ENCODE measurements around the gene TSPAN18.

The TSPAN18 gene

GRCh38 chr11:44747836-44748235, 21.1 kb downstream of the TSPAN18 start:
- H3K4me3 ChIP-seq (ENCODE audit: low read depth, low read length) = no peak overlapping the region
- TF ChIP-seq CTCF (IDR thresholded peaks at IDR 0.05; ENCODE audit: low read depth, low read length) = no peak
- DNase-seq (ENCODE audit: low read depth, low spot score) = no peak
- in situ Hi-C loops (cut with HindIII; ENCODE audit: low sequenced_read_pairs) = no loop called here

GRCh38 chr11:44748606-44749005, 21.8 kb downstream of the TSPAN18 start:
- no peak for TF ChIP-seq CTCF (IDR thresholded peaks at IDR 0.05; ENCODE audit: low read depth, low read length)
- in situ Hi-C loops (cut with HindIII; ENCODE audit: low sequenced_read_pairs) = no loop called here

DNA sequence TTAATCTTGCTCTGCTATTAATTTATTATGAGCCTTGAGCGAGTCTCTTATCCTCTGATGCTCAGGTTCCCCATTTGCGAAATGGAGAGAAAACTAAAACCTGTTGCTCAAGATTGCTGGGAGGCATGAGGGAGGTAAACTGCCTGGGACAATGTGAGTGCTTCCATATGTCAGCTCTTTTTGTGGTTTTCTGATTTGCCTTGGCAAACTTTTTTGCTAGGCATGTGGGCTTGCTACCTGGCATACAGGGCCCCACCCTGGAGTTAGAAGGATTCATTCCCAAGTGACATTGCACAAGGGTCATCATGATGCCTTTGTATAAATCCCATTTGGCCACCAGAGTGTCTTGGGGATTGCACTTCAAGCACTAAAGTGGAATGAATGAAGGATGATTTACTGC, 22.4 kb downstream of the TSPAN18 start:
- DNase-seq (ENCODE audit: low read depth, low spot score) = no peak
- no peak for TF ChIP-seq CTCF (IDR thresholded peaks at IDR 0.05; ENCODE audit: low read depth, low read length)
- in situ Hi-C loops (cut with HindIII; ENCODE audit: low sequenced_read_pairs) = no loop called here
- no peak overlapping the region for H3K4me3 ChIP-seq (ENCODE audit: low read depth, low read length)

More at GRCh38 chr11:44748606-44749005, 21.8 kb downstream of the TSPAN18 start:
- H3K4me3 ChIP-seq (ENCODE audit: low read depth, low read length) = no peak overlapping the region
- no peak for DNase-seq (ENCODE audit: low read depth, low spot score)

- in situ Hi-C loops (cut with HindIII; ENCODE audit: low sequenced_read_pairs) = no loop called here
- TF ChIP-seq CTCF (IDR thresholded peaks at IDR 0.05; ENCODE audit: low read depth, low read length) = no peak
- no peak for DNase-seq (ENCODE audit: low read depth, low spot score)
- no peak overlapping the region for H3K4me3 ChIP-seq (ENCODE audit: low read depth, low read length)
Measured at GRCh38 chr11:44750551-44751465, 24.0 kb downstream of the TSPAN18 start.

GRCh38 chr11:44752300-44752699, 25.5 kb downstream of the TSPAN18 start:
- no peak overlapping the region for H3K4me3 ChIP-seq (ENCODE audit: low read depth, low read length)
- DNase-seq (ENCODE audit: low read depth, low spot score) = no peak
- no peak for TF ChIP-seq CTCF (IDR thresholded peaks at IDR 0.05; ENCODE audit: low read depth, low read length)
- in situ Hi-C loops (cut with HindIII; ENCODE audit: low sequenced_read_pairs) = no loop called here

DNA sequence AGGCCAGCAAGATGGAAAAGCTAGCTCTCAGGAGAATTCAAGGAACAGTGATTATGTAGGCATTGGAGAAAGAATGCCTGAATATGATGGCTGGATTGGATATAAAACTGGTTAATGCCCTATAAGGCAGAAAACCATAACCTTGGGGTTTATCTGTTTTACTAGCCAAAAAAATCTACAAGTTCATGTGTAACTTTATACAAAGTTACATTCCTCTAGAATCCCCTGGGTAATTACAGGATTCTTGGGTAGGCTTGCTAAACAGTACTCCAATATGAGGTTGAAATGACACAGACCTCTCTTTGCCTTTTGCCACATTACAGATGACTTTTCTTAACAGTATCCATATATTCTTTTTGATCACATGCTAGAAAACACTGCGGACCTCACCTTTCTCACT, 26.0 kb downstream of the TSPAN18 start:
- no peak overlapping the region for H3K4me3 ChIP-seq (ENCODE audit: low read depth, low read length)
- TF ChIP-seq CTCF (IDR thresholded peaks at IDR 0.05; ENCODE audit: low read depth, low read length) = no peak
- in situ Hi-C loops (cut with HindIII; ENCODE audit: low sequenced_read_pairs) = no loop called here
- no peak for DNase-seq (ENCODE audit: low read depth, low spot score)
